WTC11 (cell line): ENCODE data around the gene AEBP2.

Experiments used
- CTCF ChIP-seq: fragments of 200-600 bp; IDR thresholded peaks from 2 replicates; pipeline ENCODE4 v1.8.0; 2022; ENCODE audit warnings: antibody characterized with exemption
- FOXP1 ChIP-seq: sonication (generic); formaldehyde crosslinking; IDR thresholded peaks from 2 replicates; pipeline ENCODE4 v1.8.0; 2022; ENCODE audit warnings: missing genetic modification reagents, mild to moderate bottlenecking, moderate library complexity, borderline replicate concordance
- FOXP4 ChIP-seq: sonication (generic); formaldehyde crosslinking; IDR thresholded peaks from 2 replicates; pipeline ENCODE4 v1.8.0; 2022; ENCODE audit warnings: mild to moderate bottlenecking, missing genetic modification reagents

DNA sequence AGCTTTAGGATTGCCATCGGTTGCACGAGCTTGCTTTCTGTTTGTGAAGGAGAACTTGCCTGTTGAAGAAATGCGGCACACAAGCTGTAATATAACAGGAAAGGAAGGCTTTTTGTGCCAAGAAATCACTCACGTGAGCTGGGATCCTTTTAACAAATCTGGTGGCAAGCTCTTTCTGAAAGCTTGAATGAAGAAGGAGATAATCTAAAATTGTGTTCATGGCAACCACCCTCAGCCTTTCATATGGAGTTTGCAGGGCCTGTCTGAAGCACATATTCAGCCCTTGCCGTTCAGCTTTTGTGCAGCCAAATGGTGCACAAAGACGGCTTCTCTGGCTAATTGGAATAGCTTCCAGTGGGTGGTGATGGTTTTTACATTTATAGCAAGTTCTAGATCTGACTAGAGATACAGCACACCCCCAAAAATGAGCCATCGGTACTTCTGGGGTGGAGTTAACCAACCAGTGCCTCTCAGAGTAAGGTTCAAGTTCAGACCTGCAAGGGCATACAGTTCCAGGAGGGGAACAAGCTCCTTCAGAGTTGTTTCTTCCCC is 107.4 kb downstream of the AEBP2 start:
- TF ChIP-seq CTCF, result no peak
- no peak for TF ChIP-seq FOXP4 (CRISPR knock-in tag)
- TF ChIP-seq FOXP1 (CRISPR knock-in tag), result no peak
